ENCODE results near the gene GTPBP1.

DNA sequence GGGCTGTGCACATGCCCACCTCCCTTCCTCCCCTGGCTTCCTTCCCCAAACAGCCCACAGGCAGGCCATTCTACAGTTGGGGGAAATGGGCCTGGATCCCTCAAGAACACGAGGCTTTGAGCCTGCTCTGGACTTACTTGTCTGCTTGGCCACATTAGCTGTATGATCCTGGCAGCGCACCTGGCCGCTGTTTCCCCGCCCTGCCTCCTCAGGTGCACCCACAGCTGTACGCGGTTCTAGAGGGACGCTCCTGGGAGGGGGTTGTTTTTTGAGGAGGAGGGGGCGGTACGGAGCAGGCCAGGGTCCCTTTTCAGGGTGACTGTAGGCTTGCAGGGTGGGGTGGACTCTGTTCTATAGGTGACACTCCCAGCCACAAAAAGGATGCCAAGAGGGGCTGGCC is 61.6 kb downstream of the GTPBP1 start:
- TF ChIP-seq, protein P1, sequence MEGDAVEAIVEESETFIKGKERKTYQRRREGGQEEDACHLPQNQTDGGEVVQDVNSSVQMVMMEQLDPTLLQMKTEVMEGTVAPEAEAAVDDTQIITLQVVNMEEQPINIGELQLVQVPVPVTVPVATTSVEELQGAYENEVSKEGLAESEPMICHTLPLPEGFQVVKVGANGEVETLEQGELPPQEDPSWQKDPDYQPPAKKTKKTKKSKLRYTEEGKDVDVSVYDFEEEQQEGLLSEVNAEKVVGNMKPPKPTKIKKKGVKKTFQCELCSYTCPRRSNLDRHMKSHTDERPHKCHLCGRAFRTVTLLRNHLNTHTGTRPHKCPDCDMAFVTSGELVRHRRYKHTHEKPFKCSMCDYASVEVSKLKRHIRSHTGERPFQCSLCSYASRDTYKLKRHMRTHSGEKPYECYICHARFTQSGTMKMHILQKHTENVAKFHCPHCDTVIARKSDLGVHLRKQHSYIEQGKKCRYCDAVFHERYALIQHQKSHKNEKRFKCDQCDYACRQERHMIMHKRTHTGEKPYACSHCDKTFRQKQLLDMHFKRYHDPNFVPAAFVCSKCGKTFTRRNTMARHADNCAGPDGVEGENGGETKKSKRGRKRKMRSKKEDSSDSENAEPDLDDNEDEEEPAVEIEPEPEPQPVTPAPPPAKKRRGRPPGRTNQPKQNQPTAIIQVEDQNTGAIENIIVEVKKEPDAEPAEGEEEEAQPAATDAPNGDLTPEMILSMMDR (IDR thresholded peaks at IDR 0.05), result no peak
- TF ChIP-seq POLR2A (IDR thresholded peaks at IDR 0.05), result no peak
